ENCODE results near the gene GLIS1.

Gene GLIS1

GRCh38 chr1:53592521-53592982, 146.4 kb downstream of the GLIS1 start:
- DNase-seq (ENCODE audit: low spot score) = no peak

DNA sequence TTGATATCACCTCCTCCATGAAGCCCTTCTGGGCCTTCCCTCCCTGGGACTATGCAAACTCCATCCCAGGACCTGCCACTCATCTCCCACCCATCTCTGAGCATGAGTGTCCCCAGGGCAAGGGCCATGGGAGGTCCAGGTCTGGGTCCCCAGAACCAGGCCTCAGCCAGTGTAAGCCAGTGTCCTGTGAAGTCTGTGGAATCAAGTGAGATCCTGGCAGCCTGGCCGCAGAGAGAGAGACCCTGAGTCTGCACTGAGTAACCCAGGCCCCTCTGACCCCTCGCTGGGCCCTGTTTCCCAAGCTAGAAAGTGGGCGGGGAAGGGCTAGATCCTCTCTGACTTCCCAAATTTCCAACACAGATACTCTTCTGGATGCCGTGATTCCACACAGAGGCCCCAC, 147.0 kb downstream of the GLIS1 start:
- no peak for DNase-seq (ENCODE audit: low spot score)

DNA sequence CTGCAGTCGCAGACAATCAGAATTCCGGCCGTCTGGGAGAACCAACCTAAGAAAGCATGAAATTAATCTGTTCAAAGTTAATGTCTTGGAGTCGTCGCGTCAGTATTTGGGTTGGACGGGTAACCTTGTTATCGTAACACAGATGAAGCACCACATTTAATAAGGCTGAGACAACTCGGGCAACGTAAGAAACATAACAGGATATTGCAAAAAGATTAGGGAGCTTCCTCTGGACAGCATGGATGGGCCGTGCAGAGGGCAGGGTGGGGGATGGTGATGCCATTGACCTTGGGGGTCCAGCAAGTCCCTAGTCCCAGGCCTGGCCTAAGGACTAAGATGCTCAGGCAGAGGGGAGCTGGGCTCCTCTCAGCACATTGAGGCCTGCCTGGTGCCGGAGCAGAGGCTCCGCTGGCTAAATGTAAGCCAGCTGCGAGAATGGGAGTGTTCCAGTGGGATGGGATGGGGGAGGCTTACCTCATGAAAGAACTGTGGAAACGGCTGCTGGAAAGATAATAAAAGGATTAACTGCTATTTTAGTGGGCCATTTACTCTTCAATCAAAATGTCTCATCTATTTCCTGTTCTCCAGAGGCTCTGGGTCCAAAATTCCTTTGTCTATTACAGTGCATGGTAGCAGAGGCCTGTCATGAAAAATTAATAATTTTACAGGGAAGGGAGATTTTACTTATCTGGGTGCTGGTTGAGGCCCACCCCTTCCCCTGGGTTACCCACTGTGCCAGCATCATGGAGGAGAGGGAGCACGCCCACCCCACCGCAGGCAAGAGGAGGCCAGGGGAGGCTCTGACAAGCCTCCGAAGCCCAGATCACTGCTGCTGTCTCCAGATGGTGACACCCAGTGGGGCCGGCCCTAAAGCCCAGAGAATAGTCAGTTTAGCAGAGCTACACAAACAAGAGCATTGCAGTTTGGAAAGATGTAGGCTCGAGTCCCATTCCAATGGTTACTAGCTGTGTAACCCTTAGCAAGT, 148.1 kb downstream of the GLIS1 start:
- DNase-seq (ENCODE audit: low spot score) = no peak

DNA sequence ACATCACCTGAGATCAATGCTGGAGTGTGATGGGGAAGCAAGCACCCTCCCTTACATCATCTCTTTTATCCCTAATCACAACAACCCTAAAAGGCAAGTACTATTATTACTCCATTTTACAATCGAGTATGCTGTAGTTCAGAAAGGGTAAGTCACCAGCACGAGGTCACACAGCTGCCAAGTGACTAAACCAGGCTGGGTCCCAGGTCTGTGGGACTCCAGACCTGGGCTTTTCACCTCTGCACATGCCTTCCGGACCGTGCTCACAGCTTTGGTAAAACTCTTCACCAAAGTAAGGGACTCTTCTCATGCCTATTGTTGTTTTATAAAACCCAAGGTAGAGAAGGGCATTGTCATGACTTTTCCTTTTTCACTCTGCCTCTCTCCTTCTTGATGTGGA, 148.9 kb downstream of the GLIS1 start:
- no peak for DNase-seq (ENCODE audit: low spot score)

- no peak for DNase-seq (ENCODE audit: low spot score)
Observed at GRCh38 chr1:53589043-53589887, 149.7 kb downstream of the GLIS1 start.

DNA sequence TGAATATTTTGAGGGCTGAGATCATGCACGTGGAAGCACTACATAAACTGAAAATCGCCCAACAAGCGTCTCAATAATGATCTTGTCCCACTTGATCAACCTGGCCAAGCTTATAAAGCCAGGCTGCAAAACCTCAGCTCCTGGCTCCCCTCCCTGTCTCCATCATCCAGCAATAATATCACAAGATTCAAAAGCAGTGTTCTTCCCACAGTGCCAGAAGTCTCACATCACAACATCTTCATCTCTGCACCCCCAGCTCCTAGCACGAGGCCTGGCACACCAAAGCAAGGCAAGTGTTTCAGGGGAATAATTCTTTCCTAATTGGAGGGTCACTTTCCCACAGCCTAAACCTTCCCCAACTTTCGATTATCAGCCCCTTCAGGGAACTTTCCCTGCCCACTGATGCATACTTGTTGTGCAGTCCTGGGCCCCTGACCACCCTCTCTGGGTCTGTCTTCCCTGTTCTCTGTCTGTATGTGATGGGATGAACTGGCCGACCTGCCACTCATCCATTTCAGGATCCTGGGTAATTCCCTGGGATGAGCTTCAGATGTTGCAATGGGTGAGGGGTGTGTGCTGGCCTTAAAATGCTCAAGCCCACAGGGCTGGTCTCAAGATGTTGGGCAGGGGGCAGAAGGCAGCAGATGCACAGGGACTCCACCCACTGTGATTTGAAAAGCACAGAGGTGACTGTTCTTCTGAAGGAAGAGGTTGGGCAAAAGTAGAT, 150.7 kb downstream of the GLIS1 start:
- no peak for DNase-seq (ENCODE audit: low spot score)

DNA sequence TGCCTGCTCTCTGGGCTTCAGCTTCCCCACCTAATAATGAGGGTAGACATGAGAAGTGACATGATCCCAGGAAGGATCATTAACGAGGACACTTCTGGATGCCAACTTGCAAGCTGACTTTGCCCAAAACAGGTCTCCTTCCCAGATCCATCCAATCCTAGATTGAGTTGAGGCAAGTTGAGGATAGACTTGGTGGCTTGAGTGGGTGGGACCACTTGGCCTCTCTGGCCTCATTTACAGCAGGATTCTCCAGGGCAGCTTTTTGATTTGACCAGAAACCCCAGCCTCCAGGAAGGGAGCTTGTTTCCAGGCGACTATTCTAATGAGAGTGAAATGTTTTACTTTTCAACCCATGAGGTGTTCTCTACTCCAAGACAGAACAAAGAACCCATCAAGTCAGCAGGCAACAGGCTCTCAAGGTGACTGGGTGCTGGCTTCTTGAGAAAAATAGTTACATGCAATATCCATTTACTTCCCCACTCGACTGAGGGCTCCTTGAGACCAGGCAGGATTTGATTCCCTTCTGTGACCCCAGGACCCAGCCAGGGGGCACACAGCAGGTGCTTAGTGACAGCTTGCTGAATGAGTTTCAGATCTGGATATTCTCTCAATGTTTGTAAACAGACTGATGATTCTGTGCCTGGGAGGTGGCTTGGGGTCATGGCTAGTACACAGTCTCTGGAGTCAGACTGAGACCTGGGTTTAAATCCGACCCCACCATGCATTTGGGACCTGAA, 151.5 kb downstream of the GLIS1 start:
- DNase-seq (ENCODE audit: low spot score) = no peak

DNA sequence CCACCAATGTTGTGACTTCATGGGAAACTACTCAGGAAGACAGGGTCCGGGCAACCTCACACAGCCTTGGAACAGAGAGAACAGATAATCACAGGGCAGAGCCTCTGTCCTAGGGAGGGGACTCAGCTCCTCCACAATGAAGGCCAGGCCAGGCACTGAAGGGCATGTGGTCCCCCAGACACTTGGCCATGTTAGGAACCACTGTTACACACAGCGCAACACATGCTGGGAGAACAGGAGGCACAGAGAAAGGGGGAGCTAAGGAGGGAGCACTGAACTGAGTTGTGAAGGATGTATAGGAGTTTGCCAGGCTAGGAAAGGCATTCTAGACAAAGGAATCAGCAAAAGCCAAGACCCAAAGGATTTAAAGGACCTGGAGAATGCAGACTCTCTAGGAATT, 152.2 kb downstream of the GLIS1 start:
- DNase-seq (ENCODE audit: low spot score) = no peak

DNA sequence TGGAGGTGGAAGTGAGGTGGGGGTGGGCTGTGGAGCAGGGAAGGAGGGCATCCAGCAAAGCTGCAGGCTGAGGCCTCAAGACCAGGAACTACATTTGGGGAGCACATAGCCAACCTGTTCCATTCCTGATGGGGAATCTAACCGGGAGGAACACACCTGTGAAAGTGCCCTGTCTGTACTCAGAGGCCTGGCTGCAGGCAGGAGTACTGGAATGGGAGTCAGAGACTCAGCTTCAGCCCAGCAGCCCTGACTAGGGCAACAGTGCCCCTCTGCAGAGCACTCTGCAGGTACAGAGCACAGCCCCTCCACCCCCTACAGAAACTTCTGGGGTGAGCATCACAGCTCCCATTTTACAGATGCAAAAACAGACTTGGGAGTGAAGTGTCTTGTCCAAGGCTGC, 153.4 kb downstream of the GLIS1 start:
- DNase-seq (ENCODE audit: low spot score) = no peak

- DNase-seq (ENCODE audit: low spot score) = no peak
Observed at GRCh38 chr1:53585129-53585528, 153.8 kb downstream of the GLIS1 start.

- DNase-seq (ENCODE audit: low spot score) = no peak
Observed at GRCh38 chr1:53584777-53585107, 154.2 kb downstream of the GLIS1 start.

- no peak for DNase-seq (ENCODE audit: low spot score)
Observed at GRCh38 chr1:53583868-53584776, 154.8 kb downstream of the GLIS1 start.

GRCh38 chr1:53583021-53583867, 155.7 kb downstream of the GLIS1 start:
- no peak for DNase-seq (ENCODE audit: low spot score)

DNA sequence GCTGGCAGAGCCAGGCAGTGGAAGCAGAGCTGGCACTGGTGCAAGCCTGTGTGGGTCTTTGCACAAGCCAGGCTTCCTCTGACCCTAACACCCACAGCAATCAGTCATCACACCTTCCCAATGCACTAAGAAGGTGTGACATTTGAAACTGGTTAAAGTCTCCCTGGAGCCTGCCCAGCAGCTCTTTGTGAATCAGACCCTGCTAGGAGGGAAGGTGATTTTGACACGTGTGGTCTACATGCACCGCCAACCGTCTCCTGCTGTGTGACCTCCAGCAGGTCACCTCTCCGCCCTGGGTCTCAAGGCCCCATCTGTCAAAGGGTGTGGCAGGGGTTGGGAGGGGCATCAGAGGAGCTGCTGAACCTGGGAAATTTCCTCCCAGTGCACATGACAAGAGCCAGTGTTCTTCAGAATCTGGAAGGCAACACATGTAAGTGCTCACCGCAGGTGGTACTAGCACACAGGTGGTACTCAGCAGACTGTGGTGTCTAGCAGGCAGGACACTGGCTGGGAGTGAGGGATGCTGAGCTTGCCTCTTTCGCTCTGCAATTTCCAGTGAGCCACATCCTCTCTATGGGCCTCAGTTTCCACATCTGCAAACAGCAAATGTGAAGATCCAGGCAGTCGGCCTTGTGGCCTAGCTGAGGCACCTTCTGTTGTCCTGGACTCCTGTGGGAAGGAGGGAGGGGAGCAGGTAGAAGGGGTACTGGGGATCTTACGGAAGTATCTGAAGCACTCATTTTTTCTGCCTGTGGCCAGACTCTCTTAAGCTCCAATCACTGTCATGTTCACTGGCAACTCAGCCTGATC, 156.5 kb downstream of the GLIS1 start:
- DNase-seq (ENCODE audit: low spot score) = no peak

GRCh38 chr1:53581476-53581875, 157.5 kb downstream of the GLIS1 start:
- DNase-seq (ENCODE audit: low spot score) = no peak

GRCh38 chr1:53580739-53581475, 158.1 kb downstream of the GLIS1 start:
- DNase-seq (ENCODE audit: low spot score) = no peak

DNA sequence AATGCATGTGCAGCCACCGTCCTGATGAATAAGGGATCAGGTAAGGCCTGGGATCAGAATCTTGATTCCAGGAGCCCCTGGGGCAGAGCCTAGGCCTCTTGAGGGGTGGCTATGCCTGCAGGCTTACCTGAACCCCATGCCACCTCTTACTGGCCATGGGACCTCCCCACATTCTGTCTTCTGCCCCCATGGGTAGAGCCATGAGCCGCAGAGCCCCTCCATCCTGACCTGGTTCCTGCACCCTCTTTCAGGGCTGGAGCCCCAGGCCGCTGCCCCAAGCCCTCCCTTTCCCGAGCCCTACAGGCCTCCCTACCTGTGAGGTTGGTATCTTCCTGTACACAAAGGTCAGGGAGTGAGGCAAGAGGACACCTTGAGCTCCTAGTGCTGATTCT, 159.0 kb downstream of the GLIS1 start:
- DNase-seq (ENCODE audit: low spot score) = no peak
